DMS79 (cell line): ENCODE measurements around the gene NFATC3.
"Not testable (repeated sequence)": the region's sequence is repeated elsewhere in the genome, so short reads cannot be mapped to it uniquely, and the experiment has no call there.

Experiments
- DNase-seq: peaks from one replicate; lab custom pipeline; 2025; lab: John Stamatoyannopoulos, UW

NFATC3 gene

GRCh38 chr16:68090130-68090529, 5.0 kb downstream of the NFATC3 start:
- no peak for DNase-seq

GRCh38 chr16:68090533-68090932, 5.4 kb downstream of the NFATC3 start:
- no peak for DNase-seq

GRCh38 chr16:68091380-68092261, 6.5 kb downstream of the NFATC3 start:
- peak; percentile 69 for DNase-seq

- not testable (repeated sequence) for DNase-seq
Observed at GRCh38 chr16:68092275-68092674, 7.1 kb downstream of the NFATC3 start.

GRCh38 chr16:68093816-68094613, 8.8 kb downstream of the NFATC3 start:
- DNase-seq = no peak

- DNase-seq = no peak
Observed at GRCh38 chr16:68094614-68094934, 9.4 kb downstream of the NFATC3 start.

- no peak for DNase-seq
Observed at GRCh38 chr16:68096491-68096890, 11.3 kb downstream of the NFATC3 start.

- DNase-seq = no peak
Observed at GRCh38 chr16:68097088-68097487, 11.9 kb downstream of the NFATC3 start.

GRCh38 chr16:68097895-68098294, 12.7 kb downstream of the NFATC3 start:
- no peak for DNase-seq

- DNase-seq = no peak
Observed at GRCh38 chr16:68100488-68100887, 15.3 kb downstream of the NFATC3 start.

GRCh38 chr16:68105611-68106010, 20.4 kb downstream of the NFATC3 start:
- no peak for DNase-seq

- DNase-seq = not testable (repeated sequence)
Observed at GRCh38 chr16:68107230-68107928, 22.2 kb downstream of the NFATC3 start.

- DNase-seq = not testable (repeated sequence)
Observed at GRCh38 chr16:68109156-68109555, 24.0 kb downstream of the NFATC3 start.

GRCh38 chr16:68110611-68111010, 25.4 kb downstream of the NFATC3 start:
- not testable (repeated sequence) for DNase-seq

GRCh38 chr16:68111379-68111778, 26.2 kb downstream of the NFATC3 start:
- DNase-seq = no peak

- no peak for DNase-seq
Observed at GRCh38 chr16:68113059-68113761, 28.0 kb downstream of the NFATC3 start.

GRCh38 chr16:68113765-68114240, 28.6 kb downstream of the NFATC3 start:
- DNase-seq = no peak

- not testable (repeated sequence) for DNase-seq
Observed at GRCh38 chr16:68114939-68115338, 29.8 kb downstream of the NFATC3 start.

- DNase-seq = no peak
Observed at GRCh38 chr16:68115851-68116250, 30.7 kb downstream of the NFATC3 start.

GRCh38 chr16:68116256-68116867, 31.2 kb downstream of the NFATC3 start:
- DNase-seq = no peak

GRCh38 chr16:68117884-68118283, 32.7 kb downstream of the NFATC3 start:
- DNase-seq = no peak
